OCI-LY1 (cell line): ENCODE results near the gene SOX2.

Experiments used
- EZH2 ChIP-seq: fragments of 200-600 bp; sonication (generic), shearing (Covaris generic); IDR thresholded peaks from 2 replicates; pipeline ENCODE4 v1.8.0; 2017; ENCODE audit warnings: borderline replicate concordance, mixed run types, mild to moderate bottlenecking, antibody characterized with exemption, low read length, moderate library complexity, mixed read lengths
- TF ChIP-seq, protein P1 (sequence below): fragments of 200-600 bp; sonication (generic), shearing (Covaris generic); IDR thresholded peaks from 2 replicates; pipeline ENCODE4 v1.5.1; 2017; ENCODE audit warnings: mild to moderate bottlenecking, antibody characterized with exemption, low read length, moderate library complexity, mixed read lengths

DNA sequence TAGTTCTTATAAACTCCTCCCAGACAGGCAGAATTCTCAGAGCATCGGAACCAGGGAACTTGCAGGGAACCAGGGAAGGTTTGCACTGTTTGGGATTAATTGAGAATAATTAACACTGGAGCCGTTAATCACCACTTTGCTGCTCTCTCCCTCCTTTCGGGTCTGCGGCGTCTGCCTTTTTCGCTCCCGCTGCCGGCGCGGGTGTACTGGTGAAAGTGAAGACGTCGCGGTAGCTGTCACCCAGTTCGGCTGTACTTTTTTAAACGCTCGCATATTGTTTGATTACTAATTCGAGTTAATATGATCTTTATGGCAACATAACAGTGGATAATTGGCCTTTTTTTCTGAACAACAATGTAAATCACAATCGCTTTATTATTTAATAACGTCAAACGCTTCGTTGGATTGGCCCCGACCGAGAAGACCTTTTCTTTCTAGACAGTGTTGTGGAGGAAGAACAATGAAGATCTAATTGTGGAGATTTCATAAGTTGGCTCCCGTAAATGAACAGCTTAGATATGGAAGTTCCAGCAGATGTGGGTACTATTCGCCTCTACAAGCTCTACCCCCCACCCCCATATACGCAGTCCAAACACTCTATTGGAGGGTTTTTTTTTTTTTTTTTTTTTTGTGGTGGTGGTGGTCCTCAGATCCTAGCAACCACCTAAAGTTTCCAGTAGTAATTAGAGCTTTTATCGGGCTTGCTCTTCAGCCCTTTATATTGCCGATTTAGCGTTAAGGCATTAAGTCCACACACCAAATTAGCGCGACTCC is 12.7 kb downstream of the SOX2 start:
- TF ChIP-seq, protein P1, sequence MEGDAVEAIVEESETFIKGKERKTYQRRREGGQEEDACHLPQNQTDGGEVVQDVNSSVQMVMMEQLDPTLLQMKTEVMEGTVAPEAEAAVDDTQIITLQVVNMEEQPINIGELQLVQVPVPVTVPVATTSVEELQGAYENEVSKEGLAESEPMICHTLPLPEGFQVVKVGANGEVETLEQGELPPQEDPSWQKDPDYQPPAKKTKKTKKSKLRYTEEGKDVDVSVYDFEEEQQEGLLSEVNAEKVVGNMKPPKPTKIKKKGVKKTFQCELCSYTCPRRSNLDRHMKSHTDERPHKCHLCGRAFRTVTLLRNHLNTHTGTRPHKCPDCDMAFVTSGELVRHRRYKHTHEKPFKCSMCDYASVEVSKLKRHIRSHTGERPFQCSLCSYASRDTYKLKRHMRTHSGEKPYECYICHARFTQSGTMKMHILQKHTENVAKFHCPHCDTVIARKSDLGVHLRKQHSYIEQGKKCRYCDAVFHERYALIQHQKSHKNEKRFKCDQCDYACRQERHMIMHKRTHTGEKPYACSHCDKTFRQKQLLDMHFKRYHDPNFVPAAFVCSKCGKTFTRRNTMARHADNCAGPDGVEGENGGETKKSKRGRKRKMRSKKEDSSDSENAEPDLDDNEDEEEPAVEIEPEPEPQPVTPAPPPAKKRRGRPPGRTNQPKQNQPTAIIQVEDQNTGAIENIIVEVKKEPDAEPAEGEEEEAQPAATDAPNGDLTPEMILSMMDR: no peak
- TF ChIP-seq EZH2: no peak
